ENCODE measurements around the gene TTC7B.

Gene TTC7B

GRCh38 chr14:90560558-90560957 is 255.7 kb downstream of the TTC7B start:
- H3K9me3 ChIP-seq (ENCODE audit: low read length) = no peaks in the 10 kb centered on the region
- peaks cover 13% of the 10 kb centered on the region for H3K4me1 ChIP-seq (ENCODE audit: insufficient read depth, low read length)
- H3K36me3 ChIP-seq (ENCODE audit: insufficient read depth, low read length) = no peaks in the 10 kb centered on the region
- H3K27me3 ChIP-seq (ENCODE audit: insufficient read depth, low read length) = no peaks in the 10 kb centered on the region
- H2AFZ ChIP-seq (ENCODE audit: low read depth, low read length) = no peak overlapping the region
- H3K4me3 ChIP-seq (ENCODE audit: low read length) = no peak overlapping the region

GRCh38 chr14:90559811-90560492 is 256.3 kb downstream of the TTC7B start:
- no peaks in the 10 kb centered on the region for H3K36me3 ChIP-seq (ENCODE audit: insufficient read depth, low read length)
- no peak overlapping the region for H2AFZ ChIP-seq (ENCODE audit: low read depth, low read length)
- H3K27me3 ChIP-seq (ENCODE audit: insufficient read depth, low read length) = no peaks in the 10 kb centered on the region
- H3K4me3 ChIP-seq (ENCODE audit: low read length) = no peak overlapping the region
- H3K4me1 ChIP-seq (ENCODE audit: insufficient read depth, low read length) = peaks cover 18% of the 10 kb centered on the region
- no peaks in the 10 kb centered on the region for H3K9me3 ChIP-seq (ENCODE audit: low read length)

DNA sequence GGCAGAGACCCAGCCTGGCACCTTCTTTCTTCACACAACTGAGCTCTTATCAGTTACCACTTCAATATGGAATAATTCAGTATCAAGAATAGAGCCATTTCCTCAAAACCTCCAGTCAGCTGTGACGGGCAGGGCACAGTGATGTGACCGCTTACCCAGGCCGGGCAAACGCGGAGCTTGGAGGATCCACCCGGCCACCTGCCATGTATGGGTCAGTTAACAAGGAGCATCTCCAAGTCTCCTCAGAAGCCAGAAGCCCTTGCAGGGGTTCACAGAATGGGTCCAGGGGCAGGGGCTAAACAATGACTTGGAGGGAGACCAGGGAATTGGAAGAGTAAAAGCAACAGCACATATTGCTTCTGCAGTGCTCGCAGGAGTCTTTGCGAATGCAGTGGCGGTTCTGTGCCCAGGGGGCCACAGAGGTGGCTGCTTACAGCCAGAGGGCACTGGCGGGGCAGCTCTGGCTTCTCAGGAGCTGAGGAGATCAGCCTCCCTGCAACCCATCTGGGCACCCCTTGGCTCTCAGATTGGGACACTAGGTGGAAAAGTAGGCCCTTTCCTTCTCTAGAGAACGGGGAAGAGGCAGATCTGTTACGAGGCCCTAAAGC is 257.1 kb downstream of the TTC7B start:
- Histone ChIP-seq H3K27me3 (ENCODE audit: insufficient read depth, low read length) (no peaks in the 10 kb centered on the region), H3K9me3 (ENCODE audit: low read length) (no peaks in the 10 kb centered on the region), H3K36me3 (ENCODE audit: insufficient read depth, low read length) (no peaks in the 10 kb centered on the region), H3K4me1 (ENCODE audit: insufficient read depth, low read length) (peaks cover 18% of the 10 kb centered on the region), H3K4me3 (ENCODE audit: low read length) (no peak overlapping the region), H2AFZ (ENCODE audit: low read depth, low read length) (no peak overlapping the region)

GRCh38 chr14:90558041-90558982 is 257.9 kb downstream of the TTC7B start:
- Histone ChIP-seq H3K36me3 (ENCODE audit: insufficient read depth, low read length) (no peaks in the 10 kb centered on the region), H3K4me3 (ENCODE audit: low read length) (no peak overlapping the region), H3K4me1 (ENCODE audit: insufficient read depth, low read length) (peaks cover 18% of the 10 kb centered on the region), H2AFZ (ENCODE audit: low read depth, low read length) (no peak overlapping the region), H3K9me3 (ENCODE audit: low read length) (no peaks in the 10 kb centered on the region), H3K27me3 (ENCODE audit: insufficient read depth, low read length) (no peaks in the 10 kb centered on the region)

GRCh38 chr14:90557516-90557915 is 258.7 kb downstream of the TTC7B start:
- no peak overlapping the region for H3K4me3 ChIP-seq (ENCODE audit: low read length)
- H3K36me3 ChIP-seq (ENCODE audit: insufficient read depth, low read length) = no peaks in the 10 kb centered on the region
- no peaks in the 10 kb centered on the region for H3K9me3 ChIP-seq (ENCODE audit: low read length)
- H3K4me1 ChIP-seq (ENCODE audit: insufficient read depth, low read length) = peaks cover 18% of the 10 kb centered on the region
- H3K27me3 ChIP-seq (ENCODE audit: insufficient read depth, low read length) = no peaks in the 10 kb centered on the region
- no peak overlapping the region for H2AFZ ChIP-seq (ENCODE audit: low read depth, low read length)

- no peak overlapping the region for H3K4me3 ChIP-seq (ENCODE audit: low read length)
- H3K27me3 ChIP-seq (ENCODE audit: insufficient read depth, low read length) = no peaks in the 10 kb centered on the region
- peaks cover 18% of the 10 kb centered on the region for H3K4me1 ChIP-seq (ENCODE audit: insufficient read depth, low read length)
- H3K36me3 ChIP-seq (ENCODE audit: insufficient read depth, low read length) = no peaks in the 10 kb centered on the region
- no peaks in the 10 kb centered on the region for H3K9me3 ChIP-seq (ENCODE audit: low read length)
- no peak overlapping the region for H2AFZ ChIP-seq (ENCODE audit: low read depth, low read length)
These were observed 259.4 kb downstream of the TTC7B start for GRCh38 chr14:90556666-90557450.

GRCh38 chr14:90556012-90556477 is 260.2 kb downstream of the TTC7B start:
- peaks cover 24% of the 10 kb centered on the region for H3K4me1 ChIP-seq (ENCODE audit: insufficient read depth, low read length)
- H3K36me3 ChIP-seq (ENCODE audit: insufficient read depth, low read length) = no peaks in the 10 kb centered on the region
- no peak overlapping the region for H3K4me3 ChIP-seq (ENCODE audit: low read length)
- no peaks in the 10 kb centered on the region for H3K27me3 ChIP-seq (ENCODE audit: insufficient read depth, low read length)
- no peak overlapping the region for H2AFZ ChIP-seq (ENCODE audit: low read depth, low read length)
- H3K9me3 ChIP-seq (ENCODE audit: low read length) = no peaks in the 10 kb centered on the region

DNA sequence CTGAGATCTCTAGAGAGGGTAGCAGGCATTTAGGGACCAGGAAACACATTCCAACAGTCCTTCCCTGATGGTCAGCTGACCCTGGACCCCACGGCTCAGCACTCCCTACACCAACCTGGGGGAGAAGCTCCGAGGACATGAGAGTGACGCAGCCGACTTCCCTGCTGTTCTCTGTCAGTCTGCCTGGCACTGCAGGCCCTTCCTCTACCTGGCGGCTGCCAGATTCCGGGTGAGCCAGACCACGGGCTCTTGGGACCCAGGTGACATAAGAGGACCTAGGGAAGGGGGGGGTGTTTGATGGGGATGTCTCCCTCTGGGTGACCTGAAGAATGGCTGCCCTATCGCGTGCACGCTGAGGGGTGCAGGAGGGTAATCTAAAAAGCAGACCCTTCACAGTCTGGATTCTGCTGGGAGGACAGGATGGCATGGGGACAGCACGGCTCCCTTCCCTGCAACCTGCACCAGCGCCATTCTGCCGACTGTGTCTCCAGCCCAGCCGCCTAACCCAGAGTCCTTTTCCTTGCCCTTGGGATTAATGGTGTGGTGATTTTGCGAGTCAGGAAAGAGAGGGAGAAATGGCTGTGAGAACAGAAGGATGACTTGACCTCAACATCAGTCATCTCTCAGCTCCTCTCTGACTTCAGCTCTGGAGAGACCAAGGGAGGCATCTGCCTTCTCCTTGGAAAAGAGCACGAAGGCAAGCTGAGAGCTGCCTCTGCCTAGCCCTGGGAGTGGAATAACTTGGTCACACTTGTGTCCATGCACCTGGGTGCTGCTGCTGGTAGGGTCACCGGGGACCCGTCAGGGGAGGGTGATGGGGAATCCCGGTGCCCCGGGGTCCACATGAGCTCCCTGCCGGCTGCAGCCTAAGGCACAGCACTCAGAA is 260.9 kb downstream of the TTC7B start:
- Histone ChIP-seq H3K4me3 (ENCODE audit: low read length) (no peak overlapping the region), H3K27me3 (ENCODE audit: insufficient read depth, low read length) (no peaks in the 10 kb centered on the region), H3K4me1 (ENCODE audit: insufficient read depth, low read length) (peaks cover 24% of the 10 kb centered on the region), H2AFZ (ENCODE audit: low read depth, low read length) (no peak overlapping the region), H3K36me3 (ENCODE audit: insufficient read depth, low read length) (no peaks in the 10 kb centered on the region), H3K9me3 (ENCODE audit: low read length) (peaks cover 2% of the 10 kb centered on the region)

GRCh38 chr14:90554341-90554740 is 261.9 kb downstream of the TTC7B start:
- Histone ChIP-seq H2AFZ (ENCODE audit: low read depth, low read length) (no peak overlapping the region), H3K9me3 (ENCODE audit: low read length) (peaks cover 2% of the 10 kb centered on the region), H3K36me3 (ENCODE audit: insufficient read depth, low read length) (no peaks in the 10 kb centered on the region), H3K27me3 (ENCODE audit: insufficient read depth, low read length) (no peaks in the 10 kb centered on the region), H3K4me1 (ENCODE audit: insufficient read depth, low read length) (peaks cover 24% of the 10 kb centered on the region), H3K4me3 (ENCODE audit: low read length) (no peak overlapping the region)

DNA sequence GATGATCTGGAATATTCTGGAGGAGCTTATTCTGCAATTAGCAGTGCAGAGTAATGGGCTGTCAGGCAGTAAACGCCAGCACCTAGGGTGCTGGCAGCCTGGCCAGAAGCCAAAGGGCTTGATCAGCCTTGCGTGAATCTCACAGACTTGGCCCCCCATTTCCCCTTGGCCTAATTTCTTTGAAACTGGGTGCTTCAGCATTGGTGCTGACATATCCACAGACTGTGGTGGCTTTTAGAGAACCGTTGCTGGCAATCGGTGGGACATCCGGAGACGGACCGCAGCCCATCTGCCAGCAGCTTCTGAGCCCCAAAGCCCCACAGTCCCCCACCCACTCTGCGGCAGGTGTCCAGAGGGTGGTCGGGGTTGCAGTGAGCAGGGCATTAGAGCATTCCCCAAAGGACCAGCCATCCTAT is 262.3 kb downstream of the TTC7B start:
- Histone ChIP-seq H2AFZ (ENCODE audit: low read depth, low read length) (no peak overlapping the region), H3K27me3 (ENCODE audit: insufficient read depth, low read length) (no peaks in the 10 kb centered on the region), H3K9me3 (ENCODE audit: low read length) (peaks cover 2% of the 10 kb centered on the region), H3K36me3 (ENCODE audit: insufficient read depth, low read length) (no peaks in the 10 kb centered on the region), H3K4me3 (ENCODE audit: low read length) (no peak overlapping the region), H3K4me1 (ENCODE audit: insufficient read depth, low read length) (peaks cover 24% of the 10 kb centered on the region)

DNA sequence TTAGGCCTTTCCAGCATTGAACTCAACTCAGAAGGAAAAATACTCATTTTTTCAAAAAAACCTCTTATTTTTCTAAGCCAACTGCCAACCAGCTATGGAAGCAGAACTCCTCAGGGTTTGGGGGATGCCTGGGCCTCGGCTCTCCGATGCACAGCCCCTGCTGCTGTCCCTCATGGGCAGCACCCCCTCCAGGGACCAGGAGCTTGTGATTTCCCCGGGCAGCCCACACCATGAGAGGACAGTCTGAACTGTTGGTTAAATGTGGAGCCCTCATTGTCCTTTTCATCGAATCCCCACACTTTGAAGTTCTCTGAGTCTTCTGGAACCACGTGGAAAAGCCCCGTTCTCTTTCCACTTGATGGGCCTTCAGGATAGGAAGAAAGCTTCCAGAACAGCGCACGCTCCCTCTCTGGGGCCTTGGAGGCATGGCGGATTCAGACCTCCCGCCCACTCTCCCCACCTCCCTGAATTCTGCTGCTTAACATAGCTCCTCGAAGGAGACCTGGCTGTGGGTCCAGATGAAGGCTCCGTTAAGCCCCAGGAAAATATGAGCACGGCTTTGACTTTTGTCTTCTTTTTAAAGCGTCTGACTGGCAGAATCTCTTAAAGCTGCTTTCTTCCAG is 262.8 kb downstream of the TTC7B start:
- H3K27me3 ChIP-seq (ENCODE audit: insufficient read depth, low read length) = no peaks in the 10 kb centered on the region
- H3K36me3 ChIP-seq (ENCODE audit: insufficient read depth, low read length) = no peaks in the 10 kb centered on the region
- H3K9me3 ChIP-seq (ENCODE audit: low read length) = peaks cover 2% of the 10 kb centered on the region
- peaks cover 24% of the 10 kb centered on the region for H3K4me1 ChIP-seq (ENCODE audit: insufficient read depth, low read length)
- H2AFZ ChIP-seq (ENCODE audit: low read depth, low read length) = no peak overlapping the region
- H3K4me3 ChIP-seq (ENCODE audit: low read length) = no peak overlapping the region
